GM12875 (cell line): ENCODE measurements around the gene SKAP1.

Source experiments
- H3K4me3 ChIP-seq: one replicate; pipeline ENCODE4 v1.5.1; 2011; ENCODE audit warnings: low read depth, low read length, control low read depth
- TF ChIP-seq, protein P1 (sequence below): IDR thresholded peaks from 2 replicates; pipeline ENCODE4 v1.5.1; 2011; ENCODE audit warnings: low read depth, mild to moderate bottlenecking, control low read depth, inconsistent platforms, low read length, moderate library complexity, borderline replicate concordance; ENCODE audit not compliant: insufficient read depth

SKAP1 gene

DNA sequence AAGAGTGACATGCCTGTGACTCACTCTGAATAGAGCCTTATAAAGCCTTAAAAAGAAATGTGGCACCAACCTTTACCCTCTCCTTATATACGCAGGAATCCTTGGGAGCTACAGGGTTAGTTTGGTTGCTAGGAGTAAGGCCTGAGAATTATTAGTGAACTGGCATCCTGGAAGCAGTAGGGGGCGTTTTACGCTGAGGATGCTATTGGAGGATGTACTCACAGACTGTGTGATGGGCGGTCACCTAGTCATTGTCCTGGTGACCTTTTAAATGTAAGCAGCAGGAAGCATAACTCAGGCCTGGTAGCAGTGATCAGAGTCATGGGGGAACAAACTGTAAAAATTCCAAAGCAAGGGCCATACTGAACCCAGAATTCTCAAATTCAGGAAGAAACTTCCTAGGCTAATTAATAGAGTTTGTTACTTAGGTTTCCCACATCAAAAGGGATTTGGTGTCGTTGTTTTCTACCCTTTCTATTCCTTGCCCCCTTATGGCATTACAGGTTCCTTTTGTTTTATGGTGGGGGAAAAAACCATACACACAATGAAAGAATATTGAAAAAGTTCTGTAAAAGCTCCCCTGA is 168.6 kb downstream of the SKAP1 start:
- H3K4me3 ChIP-seq = no peak overlapping the region
- TF ChIP-seq, protein P1, sequence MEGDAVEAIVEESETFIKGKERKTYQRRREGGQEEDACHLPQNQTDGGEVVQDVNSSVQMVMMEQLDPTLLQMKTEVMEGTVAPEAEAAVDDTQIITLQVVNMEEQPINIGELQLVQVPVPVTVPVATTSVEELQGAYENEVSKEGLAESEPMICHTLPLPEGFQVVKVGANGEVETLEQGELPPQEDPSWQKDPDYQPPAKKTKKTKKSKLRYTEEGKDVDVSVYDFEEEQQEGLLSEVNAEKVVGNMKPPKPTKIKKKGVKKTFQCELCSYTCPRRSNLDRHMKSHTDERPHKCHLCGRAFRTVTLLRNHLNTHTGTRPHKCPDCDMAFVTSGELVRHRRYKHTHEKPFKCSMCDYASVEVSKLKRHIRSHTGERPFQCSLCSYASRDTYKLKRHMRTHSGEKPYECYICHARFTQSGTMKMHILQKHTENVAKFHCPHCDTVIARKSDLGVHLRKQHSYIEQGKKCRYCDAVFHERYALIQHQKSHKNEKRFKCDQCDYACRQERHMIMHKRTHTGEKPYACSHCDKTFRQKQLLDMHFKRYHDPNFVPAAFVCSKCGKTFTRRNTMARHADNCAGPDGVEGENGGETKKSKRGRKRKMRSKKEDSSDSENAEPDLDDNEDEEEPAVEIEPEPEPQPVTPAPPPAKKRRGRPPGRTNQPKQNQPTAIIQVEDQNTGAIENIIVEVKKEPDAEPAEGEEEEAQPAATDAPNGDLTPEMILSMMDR = peak; percentile 61

DNA sequence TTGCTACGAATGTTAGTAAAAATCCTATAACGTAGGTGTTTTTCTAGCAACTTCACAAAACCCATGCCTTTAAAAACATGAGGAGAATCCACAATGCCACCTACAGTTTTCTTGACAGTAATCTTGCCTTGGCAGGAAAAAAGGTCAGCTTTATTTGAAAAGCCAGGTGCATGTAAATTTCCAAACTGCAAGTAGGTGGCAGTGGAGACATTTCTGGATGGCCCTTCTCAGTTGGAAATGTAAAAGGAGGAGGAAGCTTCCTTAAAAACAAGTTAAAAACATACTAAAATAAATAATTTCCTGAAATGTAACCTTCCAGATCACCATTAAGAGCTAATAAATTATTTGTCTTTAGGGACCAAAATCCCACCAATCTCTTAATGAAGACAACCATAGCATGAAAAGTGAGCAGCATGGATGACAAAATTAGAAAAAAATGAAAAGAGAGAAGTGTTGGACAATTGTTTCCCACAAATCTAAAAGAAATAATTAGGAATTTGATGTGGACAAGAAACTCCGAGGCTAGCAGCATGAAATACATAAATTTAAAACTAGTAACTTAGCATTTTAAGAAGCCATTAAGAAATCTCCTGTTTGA is 170.2 kb downstream of the SKAP1 start:
- H3K4me3 ChIP-seq = no peak overlapping the region
- TF ChIP-seq, protein P1 = peak; percentile 26; the same call in 1 of the 2 replicates

DNA sequence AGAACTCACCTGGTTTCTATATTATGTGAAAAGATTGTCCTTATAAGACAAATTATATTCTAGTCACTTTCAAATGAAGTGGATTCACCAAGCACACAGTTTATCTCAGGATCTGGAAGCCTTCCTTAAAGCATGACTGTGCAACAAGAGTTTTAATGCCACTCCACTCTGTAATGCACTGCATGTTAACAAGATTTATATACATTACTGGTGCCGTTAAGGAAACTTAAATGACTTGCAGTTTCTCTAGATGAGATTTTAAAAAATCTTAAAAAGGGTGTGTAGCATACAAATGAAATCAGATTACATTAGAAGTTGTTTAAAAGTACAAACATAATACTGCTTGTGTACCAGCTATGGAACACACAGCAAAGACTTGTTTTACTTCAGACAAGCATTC is 171.7 kb downstream of the SKAP1 start:
- H3K4me3 ChIP-seq = no peak overlapping the region
- TF ChIP-seq, protein P1 = no peak

DNA sequence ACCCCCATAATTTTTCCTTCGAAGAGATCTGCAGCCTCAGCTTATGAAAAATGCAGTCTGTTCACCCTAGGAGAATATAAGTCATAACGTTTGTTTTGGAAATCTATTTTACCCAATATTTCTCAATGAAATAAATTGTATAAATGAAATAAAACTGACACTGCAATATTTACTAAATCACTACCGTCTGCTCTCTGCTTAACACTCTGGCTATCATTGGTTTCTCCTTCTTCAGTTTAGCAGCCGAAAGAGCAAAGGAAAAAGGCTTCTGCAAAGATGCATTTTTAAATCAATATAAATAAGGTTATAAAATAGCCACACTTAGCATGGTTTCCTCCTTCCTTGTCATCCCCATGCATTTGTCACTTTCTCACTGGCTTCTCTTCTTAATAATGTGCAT is 174.3 kb downstream of the SKAP1 start:
- TF ChIP-seq, protein P1 = no peak

DNA sequence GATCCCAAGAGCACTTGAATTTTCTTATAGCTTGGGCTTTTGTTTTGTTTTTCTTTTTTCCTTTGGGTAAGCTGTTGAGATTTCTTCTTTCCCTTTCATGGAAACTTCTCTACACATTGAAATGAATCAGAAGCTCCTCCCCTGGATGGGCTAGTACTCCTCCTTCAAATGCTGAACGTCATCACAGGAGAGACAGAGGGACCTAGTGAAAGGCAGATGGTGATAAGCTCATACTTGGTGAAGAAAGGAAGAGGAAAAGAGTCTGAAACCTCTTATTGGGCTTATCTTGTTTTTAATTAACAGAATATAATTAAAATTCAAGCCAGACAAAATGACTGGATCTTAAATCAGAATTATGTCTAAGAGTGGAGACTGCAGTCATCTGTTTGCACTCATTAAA is 175.1 kb downstream of the SKAP1 start:
- H3K4me3 ChIP-seq = no peak overlapping the region
- TF ChIP-seq, protein P1 = no peak

More for the DNA sequence above, 174.3 kb downstream of the SKAP1 start:
- H3K4me3 ChIP-seq = no peak overlapping the region

DNA sequence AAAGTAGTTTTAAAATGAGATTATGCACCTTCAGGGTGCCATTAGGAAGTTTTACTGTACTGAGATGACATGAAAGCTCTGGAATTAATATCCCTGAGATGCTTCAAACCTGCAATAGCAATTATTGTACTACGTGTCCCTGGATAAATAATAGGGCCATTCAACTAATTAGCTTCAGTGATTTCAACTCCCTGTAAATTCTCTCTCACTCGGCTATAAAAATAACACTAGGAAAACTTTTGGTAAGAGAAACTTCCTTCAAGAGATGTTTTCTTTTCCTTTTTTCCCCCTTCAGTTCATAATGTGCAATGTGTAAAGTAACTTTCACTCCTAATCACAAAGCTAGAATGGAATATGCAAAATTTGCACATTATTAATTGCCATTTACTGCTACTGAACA is 176.0 kb downstream of the SKAP1 start:
- no peak overlapping the region for H3K4me3 ChIP-seq
- TF ChIP-seq, protein P1 = no peak

DNA sequence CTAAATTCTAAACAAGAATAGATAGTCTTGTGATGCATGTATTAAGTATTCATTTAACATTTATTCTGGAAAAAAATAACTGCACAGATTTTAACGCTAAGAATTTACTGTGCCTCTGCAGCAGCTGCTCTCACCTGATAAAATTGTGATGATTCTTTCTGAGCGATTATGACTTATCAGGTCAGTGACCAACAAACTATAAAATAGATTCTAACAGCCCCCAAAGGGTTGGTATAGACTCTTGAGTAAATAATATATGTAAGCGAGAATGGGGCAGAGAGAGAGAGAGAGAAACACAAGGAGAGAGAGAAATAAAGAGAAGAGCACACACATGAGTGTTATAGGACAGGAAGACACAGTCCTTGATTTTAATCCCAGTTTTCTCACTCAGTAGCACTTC is 178.1 kb downstream of the SKAP1 start:
- H3K4me3 ChIP-seq = no peak overlapping the region
- TF ChIP-seq, protein P1 = no peak
